AG09319 (cell line): ENCODE results near the gene MFSD6.
"Not testable (repeated sequence)": the region's sequence is repeated elsewhere in the genome, so short reads cannot be mapped to it uniquely, and the experiment has no call there.

Source experiments
- DNase-seq: peaks from one replicate; pipeline ENCODE4 v3.0.0-alpha.2; 2010; ENCODE audit warnings: low read depth; ENCODE audit errors: extremely low read depth
- TF ChIP-seq, protein P1 (sequence below): IDR thresholded peaks from 2 replicates; pipeline ENCODE4 v1.5.1; 2011; ENCODE audit warnings: low read depth, mild to moderate bottlenecking, inconsistent platforms, low read length, moderate library complexity

MFSD6 gene

DNA sequence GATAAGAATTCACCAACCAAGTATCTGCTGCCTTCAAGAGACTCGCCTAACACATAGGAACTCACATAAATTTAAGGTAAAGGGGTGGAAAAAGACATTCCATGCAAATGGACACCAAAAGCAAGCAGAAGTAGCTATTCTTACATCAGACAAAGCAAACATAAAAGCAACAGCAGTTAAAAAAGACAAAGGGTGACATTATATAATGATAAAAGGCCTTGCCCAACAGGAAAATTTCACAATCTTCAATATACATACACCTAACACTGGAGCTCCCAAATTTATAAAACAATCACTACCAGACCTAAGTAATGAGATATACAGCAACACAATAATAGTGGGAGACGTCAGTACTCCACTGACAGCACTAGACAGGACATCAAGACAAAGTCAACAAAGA is 84.9 kb downstream of the MFSD6 start:
- DNase-seq, result no peak
- TF ChIP-seq, protein P1, sequence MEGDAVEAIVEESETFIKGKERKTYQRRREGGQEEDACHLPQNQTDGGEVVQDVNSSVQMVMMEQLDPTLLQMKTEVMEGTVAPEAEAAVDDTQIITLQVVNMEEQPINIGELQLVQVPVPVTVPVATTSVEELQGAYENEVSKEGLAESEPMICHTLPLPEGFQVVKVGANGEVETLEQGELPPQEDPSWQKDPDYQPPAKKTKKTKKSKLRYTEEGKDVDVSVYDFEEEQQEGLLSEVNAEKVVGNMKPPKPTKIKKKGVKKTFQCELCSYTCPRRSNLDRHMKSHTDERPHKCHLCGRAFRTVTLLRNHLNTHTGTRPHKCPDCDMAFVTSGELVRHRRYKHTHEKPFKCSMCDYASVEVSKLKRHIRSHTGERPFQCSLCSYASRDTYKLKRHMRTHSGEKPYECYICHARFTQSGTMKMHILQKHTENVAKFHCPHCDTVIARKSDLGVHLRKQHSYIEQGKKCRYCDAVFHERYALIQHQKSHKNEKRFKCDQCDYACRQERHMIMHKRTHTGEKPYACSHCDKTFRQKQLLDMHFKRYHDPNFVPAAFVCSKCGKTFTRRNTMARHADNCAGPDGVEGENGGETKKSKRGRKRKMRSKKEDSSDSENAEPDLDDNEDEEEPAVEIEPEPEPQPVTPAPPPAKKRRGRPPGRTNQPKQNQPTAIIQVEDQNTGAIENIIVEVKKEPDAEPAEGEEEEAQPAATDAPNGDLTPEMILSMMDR, result no peak

DNA sequence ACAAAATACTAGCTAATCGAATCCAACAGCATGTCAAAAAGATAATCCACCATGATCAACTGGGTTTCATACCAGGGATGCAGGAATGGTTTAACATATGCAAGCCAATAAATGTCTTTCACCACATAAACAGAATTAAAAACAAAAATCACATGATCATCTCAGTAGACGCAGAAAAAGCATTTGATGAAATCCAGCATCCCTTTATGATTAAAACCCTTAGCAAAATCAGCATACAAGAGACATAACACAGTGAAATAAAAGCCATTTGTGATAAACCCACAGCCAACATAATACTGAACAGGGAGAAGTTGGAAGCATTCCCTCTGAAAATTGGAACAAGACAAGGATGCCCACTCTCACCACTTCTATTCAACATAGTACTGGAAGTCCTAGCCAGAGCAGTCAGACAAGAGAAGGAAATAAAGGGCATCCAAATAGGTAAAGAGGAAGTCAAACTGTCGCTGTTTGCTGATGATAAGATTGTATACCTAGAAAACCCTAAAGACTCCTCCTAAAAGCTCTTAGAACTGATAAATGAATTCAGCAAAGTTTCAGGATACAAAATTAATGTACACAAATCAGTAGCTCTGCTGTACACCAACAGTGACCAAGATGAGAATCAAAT is 86.6 kb downstream of the MFSD6 start:
- DNase-seq, result not testable (repeated sequence)

- TF ChIP-seq, protein P1, result no peak
- DNase-seq, result no peak
Observed at GRCh38 chr2:190497428-190497827, 89.3 kb downstream of the MFSD6 start.

GRCh38 chr2:190499273-190499672 is 91.1 kb downstream of the MFSD6 start:
- no peak for DNase-seq
- TF ChIP-seq, protein P1, result no peak

DNA sequence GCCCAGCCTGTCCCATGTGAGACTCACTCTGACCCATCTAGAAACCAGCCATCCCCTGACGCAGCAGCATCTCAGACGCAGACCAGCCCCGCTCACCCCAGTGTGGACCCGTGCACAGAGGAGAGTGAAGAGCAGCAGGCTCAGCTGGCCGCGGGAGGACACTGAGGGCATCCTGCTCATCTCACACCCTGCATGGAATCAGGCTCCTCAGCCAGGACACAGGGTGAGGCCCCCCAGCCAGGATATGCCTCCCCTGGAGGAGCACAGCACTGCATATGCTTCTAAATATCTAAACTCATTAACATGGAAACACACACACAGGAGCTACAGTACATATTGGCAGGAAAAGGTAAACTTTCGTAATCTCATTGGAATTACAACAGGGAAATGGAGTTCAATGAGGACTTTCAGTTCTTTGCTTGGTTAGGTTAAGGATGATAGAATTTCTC is 91.9 kb downstream of the MFSD6 start:
- no peak for DNase-seq

GRCh38 chr2:190501231-190501630 is 93.1 kb downstream of the MFSD6 start:
- no peak for DNase-seq

More for the DNA sequence above, 91.9 kb downstream of the MFSD6 start:
- TF ChIP-seq, protein P1, result no peak

GRCh38 chr2:190501702-190502407 is 93.7 kb downstream of the MFSD6 start:
- TF ChIP-seq, protein P1, result no peak
- no peak for DNase-seq

More at GRCh38 chr2:190501231-190501630, 93.1 kb downstream of the MFSD6 start:
- TF ChIP-seq, protein P1, result no peak

- DNase-seq, result no peak
- TF ChIP-seq, protein P1, result no peak
Observed at GRCh38 chr2:190503088-190503487, 94.9 kb downstream of the MFSD6 start.
